ENCODE measurements around the gene FAHD1. TPM values are rescaled to one million over a fixed set of nuclear protein-coding genes. Genes with fewer than 3 reads are reported as not detected.

The FAHD1 gene
- total RNA-seq, 4 donors from 2014 or later = 20.4 to 43.2 (median 39.5) TPM

DNA sequence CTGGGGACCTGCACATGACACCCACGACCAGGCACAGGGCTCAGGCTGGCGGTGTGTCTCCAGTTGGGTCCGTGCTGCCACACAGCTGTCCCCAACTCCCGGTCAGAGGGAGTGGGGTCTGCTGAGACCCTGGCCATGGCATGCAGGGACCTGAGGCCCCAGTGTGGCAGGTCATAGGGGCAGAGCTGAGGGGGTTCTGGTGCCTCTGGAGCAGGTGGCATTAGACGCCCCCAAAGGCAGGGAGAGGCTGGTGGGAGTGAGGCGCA is 40.0 kb upstream of the FAHD1 start:
- Histone ChIP-seq H3K27ac (replicated peaks in 1 of 4) (no peak overlapping the region), H3K9me3 (no peaks in the 10 kb centered on the region), H3K4me3 (no peak overlapping the region), H3K4me1 (peaks cover 12 to 44% (median 28%) of the 10 kb centered on the region in 4 donors), H3K36me3 (peaks cover 15 to 71% (median 69%) of the 10 kb centered on the region in 4 donors), H3K27me3 (no peaks in the 10 kb centered on the region)
- 73% methylated on average over 5 of the region's 6 CpGs for WGBS
- intact Hi-C loops (cut with DNase I) = loop anchor here (5.0 kb wide), 1 partner anchor 35 kb away; no protein-coding TSS in a partner anchor
- no peak for TF ChIP-seq POLR2AphosphoS5 (IDR thresholded peaks at IDR 0.05)
- TF ChIP-seq, protein P1, sequence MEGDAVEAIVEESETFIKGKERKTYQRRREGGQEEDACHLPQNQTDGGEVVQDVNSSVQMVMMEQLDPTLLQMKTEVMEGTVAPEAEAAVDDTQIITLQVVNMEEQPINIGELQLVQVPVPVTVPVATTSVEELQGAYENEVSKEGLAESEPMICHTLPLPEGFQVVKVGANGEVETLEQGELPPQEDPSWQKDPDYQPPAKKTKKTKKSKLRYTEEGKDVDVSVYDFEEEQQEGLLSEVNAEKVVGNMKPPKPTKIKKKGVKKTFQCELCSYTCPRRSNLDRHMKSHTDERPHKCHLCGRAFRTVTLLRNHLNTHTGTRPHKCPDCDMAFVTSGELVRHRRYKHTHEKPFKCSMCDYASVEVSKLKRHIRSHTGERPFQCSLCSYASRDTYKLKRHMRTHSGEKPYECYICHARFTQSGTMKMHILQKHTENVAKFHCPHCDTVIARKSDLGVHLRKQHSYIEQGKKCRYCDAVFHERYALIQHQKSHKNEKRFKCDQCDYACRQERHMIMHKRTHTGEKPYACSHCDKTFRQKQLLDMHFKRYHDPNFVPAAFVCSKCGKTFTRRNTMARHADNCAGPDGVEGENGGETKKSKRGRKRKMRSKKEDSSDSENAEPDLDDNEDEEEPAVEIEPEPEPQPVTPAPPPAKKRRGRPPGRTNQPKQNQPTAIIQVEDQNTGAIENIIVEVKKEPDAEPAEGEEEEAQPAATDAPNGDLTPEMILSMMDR (IDR thresholded peaks at IDR 0.05) = no peak
- no peak for TF ChIP-seq POLR2A (IDR thresholded peaks at IDR 0.05; ENCODE audit: low read depth)
- TF ChIP-seq EP300 (IDR thresholded peaks at IDR 0.05) = no peak
- DNase-seq (ENCODE audit: extremely low spot score) = no peak

DNA sequence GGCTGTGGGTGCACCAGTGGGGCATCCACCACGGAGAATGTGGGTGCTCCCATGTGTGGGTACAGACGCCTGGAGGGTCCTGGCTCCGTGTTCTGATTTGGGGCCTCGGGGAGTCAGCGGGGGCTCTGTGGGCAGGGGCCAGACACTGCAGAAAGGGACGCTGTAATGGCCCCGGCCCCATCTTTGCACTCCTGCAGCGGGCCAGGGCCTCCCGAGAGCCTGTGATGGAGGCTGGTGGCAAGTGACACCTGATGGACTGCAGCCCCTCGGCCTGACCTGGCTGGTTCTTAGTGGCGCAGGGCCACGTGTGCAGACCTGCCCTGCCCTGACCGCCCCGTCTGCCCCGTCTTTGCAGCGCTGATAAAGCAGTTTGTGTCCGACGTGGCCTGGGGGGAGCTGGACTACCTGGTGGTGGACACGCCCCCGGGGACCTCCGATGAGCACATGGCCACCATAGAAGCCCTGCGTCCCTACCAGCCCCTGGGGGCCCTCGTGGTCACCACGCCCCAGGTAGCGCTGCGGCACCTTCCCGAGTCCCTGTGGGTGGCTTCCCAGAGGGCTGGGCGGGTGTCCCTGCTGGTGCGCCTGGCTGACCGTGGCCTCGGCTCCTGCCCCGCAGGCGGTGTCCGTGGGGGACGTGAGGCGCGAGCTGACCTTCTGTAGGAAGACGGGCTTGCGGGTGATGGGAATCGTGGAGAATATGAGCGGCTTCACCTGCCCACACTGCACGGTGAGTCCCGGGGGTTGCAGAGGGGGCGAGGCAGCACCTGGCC is 39.5 kb upstream of the FAHD1 start:
- WGBS = 87% methylated on average over 33 of the region's 44 CpGs
- H3K27ac ChIP-seq (replicated peaks in 1 of 4) = no peak overlapping the region
- peaks cover 15 to 76% (median 71%) of the 10 kb centered on the region in 4 donors for H3K36me3 ChIP-seq
- no peaks in the 10 kb centered on the region for H3K9me3 ChIP-seq
- TF ChIP-seq EP300 (IDR thresholded peaks at IDR 0.05) (no peak), POLR2A (IDR thresholded peaks at IDR 0.05; ENCODE audit: low read depth) (no peak), POLR2AphosphoS5 (IDR thresholded peaks at IDR 0.05) (no peak)
- TF ChIP-seq, protein P1 (IDR thresholded peaks at IDR 0.05) = no peak
- H3K4me3 ChIP-seq = no peak overlapping the region
- peaks cover 12 to 42% (median 28%) of the 10 kb centered on the region in 4 donors for H3K4me1 ChIP-seq
- no peak for DNase-seq (ENCODE audit: extremely low spot score)
- intact Hi-C loops (cut with DNase I) = loop anchor here (5.0 kb wide), 1 partner anchor 35 kb away; no protein-coding TSS in a partner anchor
- H3K27me3 ChIP-seq = no peaks in the 10 kb centered on the region

DNA sequence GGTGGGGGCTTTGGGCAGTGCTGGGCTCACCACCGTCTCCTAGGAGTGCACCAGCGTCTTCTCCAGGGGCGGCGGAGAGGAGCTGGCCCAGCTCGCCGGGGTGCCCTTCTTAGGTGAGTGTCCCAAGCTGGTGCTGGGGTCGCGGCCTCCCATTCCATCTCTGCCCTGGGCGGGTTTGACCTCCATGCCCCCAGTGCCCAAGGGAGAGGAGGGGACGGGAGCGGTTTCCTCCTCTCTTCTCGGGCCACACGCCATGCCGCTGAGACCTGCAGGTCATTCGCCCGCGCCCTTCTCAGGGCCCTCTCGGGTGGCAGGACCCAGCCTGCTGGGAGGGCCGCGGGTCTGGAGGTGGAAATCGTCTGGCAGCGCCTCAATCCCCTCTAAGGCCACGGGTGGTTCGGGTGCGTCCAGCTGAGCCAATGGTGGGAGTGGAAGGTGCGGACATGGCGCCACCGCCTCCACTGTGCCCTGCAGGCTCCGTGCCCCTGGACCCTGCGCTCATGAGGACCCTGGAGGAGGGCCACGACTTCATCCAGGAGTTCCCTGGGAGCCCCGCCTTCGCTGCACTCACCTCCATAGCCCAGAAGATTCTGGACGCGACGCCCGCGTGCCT is 38.8 kb upstream of the FAHD1 start:
- no peak for DNase-seq (ENCODE audit: extremely low spot score)
- TF ChIP-seq POLR2A (IDR thresholded peaks at IDR 0.05; ENCODE audit: low read depth) (no peak), EP300 (IDR thresholded peaks at IDR 0.05) (no peak), POLR2AphosphoS5 (IDR thresholded peaks at IDR 0.05) (no peak)
- TF ChIP-seq, protein P1 (IDR thresholded peaks at IDR 0.05) = no peak
- Histone ChIP-seq H3K27me3 (no peaks in the 10 kb centered on the region), H3K9me3 (no peaks in the 10 kb centered on the region), H3K4me1 (peaks cover 12 to 41% (median 27%) of the 10 kb centered on the region in 4 donors), H3K27ac (replicated peaks in 1 of 4) (no peak overlapping the region), H3K36me3 (peaks cover 15 to 76% (median 71%) of the 10 kb centered on the region in 4 donors), H3K4me3 (no peak overlapping the region)
- intact Hi-C loops (cut with DNase I) = loop anchor here (5.0 kb wide), 1 partner anchor 34 kb away; no protein-coding TSS in a partner anchor
- 94% methylated on average over 27 of the region's 38 CpGs for WGBS

DNA sequence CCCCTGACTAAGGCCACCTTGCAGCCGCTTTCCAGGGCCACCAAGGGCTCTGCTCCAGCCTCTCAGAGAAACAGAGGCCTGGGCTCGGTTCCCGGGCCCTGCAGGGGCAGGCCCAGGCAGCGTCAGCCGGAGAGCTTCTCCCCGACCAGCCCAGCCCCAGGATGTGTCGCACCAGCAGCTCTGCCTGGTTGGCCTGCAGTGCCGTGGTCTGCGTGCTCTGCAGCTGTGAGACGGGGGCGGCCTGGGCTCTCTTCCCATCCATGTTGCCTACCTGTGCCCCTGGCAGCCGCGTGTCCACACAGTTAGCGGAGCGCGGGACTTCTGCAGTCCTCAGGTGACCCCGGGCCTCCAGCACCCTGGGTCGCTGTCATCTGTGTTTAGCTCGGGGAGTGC is 38.3 kb upstream of the FAHD1 start:
- no peak for TF ChIP-seq EP300 (IDR thresholded peaks at IDR 0.05)
- no peak for TF ChIP-seq POLR2AphosphoS5 (IDR thresholded peaks at IDR 0.05)
- TF ChIP-seq POLR2A (IDR thresholded peaks at IDR 0.05; ENCODE audit: low read depth) = no peak
- TF ChIP-seq, protein P1 (IDR thresholded peaks at IDR 0.05) = no peak
- Histone ChIP-seq H3K9me3 (no peaks in the 10 kb centered on the region), H3K4me1 (peaks cover 8 to 36% (median 23%) of the 10 kb centered on the region in 4 donors), H3K4me3 (no peak overlapping the region), H3K27me3 (no peaks in the 10 kb centered on the region), H3K36me3 (peaks cover 15 to 76% (median 71%) of the 10 kb centered on the region in 4 donors), H3K27ac (replicated peaks in 1 of 4) (no peak overlapping the region)
- no peak for DNase-seq (ENCODE audit: extremely low spot score)
- intact Hi-C loops (cut with DNase I) = loop anchor here (5.0 kb wide), 1 partner anchor 34 kb away; no protein-coding TSS in a partner anchor
- 66% methylated on average over 4 of the region's 19 CpGs for WGBS
